Measurements from ENCODE around the gene UPB1. TPM values are rescaled to one million over a fixed set of nuclear protein-coding genes. Genes with fewer than 3 reads are reported as not detected.
A peak's percentile ranks its signal among the peaks of the same experiment; 100 is the strongest.

UPB1 gene
- total and polyA plus RNA-seq, 4 donors: 0.87 to 4.5 (median 3.0) TPM

GRCh38 chr22:24515027-24515338 lies 19.9 kb downstream of the UPB1 start:
- Histone ChIP-seq H3K4me3 (no peak overlapping the region), H3K27ac (ENCODE audit: low read depth in 1 of 2, low read length in 1 of 2) (no peak overlapping the region), H3K9me3 (ENCODE audit: control insufficient read depth in 4 of 4, insufficient read depth in 3 of 4, low read length in 3 of 4) (no peaks in the 10 kb centered on the region), H3K9ac (ENCODE audit: insufficient read depth in 1 of 2, low read length in 2 of 2) (no peak overlapping the region), H3K4me1 (ENCODE audit: control insufficient read depth in 5 of 5, insufficient read depth in 5 of 5, low read length in 5 of 5) (peaks cover 7 to 21% (median 12%) of the 10 kb centered on the region in 5 donors), H3K27me3 (ENCODE audit: control insufficient read depth in 3 of 3, insufficient read depth in 3 of 3, low read length in 2 of 3) (no peaks in the 10 kb centered on the region), H3K36me3 (ENCODE audit: control insufficient read depth in 4 of 4, insufficient read depth in 4 of 4, low read length in 4 of 4) (no peaks in the 10 kb centered on the region)
- DNase-seq (no peak), ATAC-seq (ENCODE audit: insufficient read depth, low FRiP score) (no peak)
- 96 to 97% methylated on average over 8 of the region's 8 CpGs for WGBS, 2 donors
- TF ChIP-seq CTCF (IDR thresholded peaks at IDR 0.05; ENCODE audit: control extremely low read depth, extremely low read depth): no peak

GRCh38 chr22:24516301-24516737 lies 21.2 kb downstream of the UPB1 start:
- no peaks in the 10 kb centered on the region for H3K9me3 ChIP-seq (ENCODE audit: control insufficient read depth in 4 of 4, insufficient read depth in 3 of 4, low read length in 3 of 4)
- no peak overlapping the region for H3K4me3 ChIP-seq
- 30 to 32% methylated on average over 3 of the region's 3 CpGs for WGBS, 2 donors
- no peak for TF ChIP-seq CTCF (IDR thresholded peaks at IDR 0.05; ENCODE audit: control extremely low read depth, extremely low read depth)
- H3K27ac ChIP-seq (ENCODE audit: low read depth in 1 of 2, low read length in 1 of 2): no peak overlapping the region
- no peaks in the 10 kb centered on the region for H3K36me3 ChIP-seq (ENCODE audit: control insufficient read depth in 4 of 4, insufficient read depth in 4 of 4, low read length in 4 of 4)
- ATAC-seq (ENCODE audit: insufficient read depth, low FRiP score) (peak; percentile 16), DNase-seq (peak; percentile 71 to 89 (median 83))
- H3K27me3 ChIP-seq (ENCODE audit: control insufficient read depth in 3 of 3, insufficient read depth in 3 of 3, low read length in 2 of 3): no peaks in the 10 kb centered on the region
- peaks cover 0 to 9% (median 4%) of the 10 kb centered on the region in 5 donors for H3K4me1 ChIP-seq (ENCODE audit: control insufficient read depth in 5 of 5, insufficient read depth in 5 of 5, low read length in 5 of 5)
- H3K9ac ChIP-seq (ENCODE audit: insufficient read depth in 1 of 2, low read length in 2 of 2): no peak overlapping the region

- Histone ChIP-seq H3K36me3 (ENCODE audit: control insufficient read depth in 4 of 4, insufficient read depth in 4 of 4, low read length in 4 of 4) (no peaks in the 10 kb centered on the region), H3K9me3 (ENCODE audit: control insufficient read depth in 4 of 4, insufficient read depth in 3 of 4, low read length in 3 of 4) (no peaks in the 10 kb centered on the region), H3K4me3 (no peak overlapping the region), H3K9ac (ENCODE audit: insufficient read depth in 1 of 2, low read length in 2 of 2) (no peak overlapping the region), H3K27me3 (ENCODE audit: control insufficient read depth in 3 of 3, insufficient read depth in 3 of 3, low read length in 2 of 3) (no peaks in the 10 kb centered on the region), H3K27ac (ENCODE audit: low read depth in 1 of 2, low read length in 1 of 2) (no peak overlapping the region), H3K4me1 (ENCODE audit: control insufficient read depth in 5 of 5, insufficient read depth in 5 of 5, low read length in 5 of 5) (peaks cover 0 to 10% (median 3%) of the 10 kb centered on the region in 5 donors)
- DNase-seq (no peak), ATAC-seq (ENCODE audit: insufficient read depth, low FRiP score) (no peak)
- 91 to 100% methylated on average over 2 of the region's 2 CpGs for WGBS, 2 donors
- TF ChIP-seq CTCF (IDR thresholded peaks at IDR 0.05; ENCODE audit: control extremely low read depth, extremely low read depth): no peak
These were observed 22.3 kb downstream of the UPB1 start for GRCh38 chr22:24517446-24517845.

GRCh38 chr22:24518228-24518627 lies 23.1 kb downstream of the UPB1 start:
- ATAC-seq (ENCODE audit: insufficient read depth, low FRiP score) (no peak), DNase-seq (no peak)
- Histone ChIP-seq H3K27me3 (ENCODE audit: control insufficient read depth in 3 of 3, insufficient read depth in 3 of 3, low read length in 2 of 3) (no peaks in the 10 kb centered on the region), H3K9me3 (ENCODE audit: control insufficient read depth in 4 of 4, insufficient read depth in 3 of 4, low read length in 3 of 4) (no peaks in the 10 kb centered on the region), H3K9ac (ENCODE audit: insufficient read depth in 1 of 2, low read length in 2 of 2) (no peak overlapping the region), H3K4me1 (ENCODE audit: control insufficient read depth in 5 of 5, insufficient read depth in 5 of 5, low read length in 5 of 5) (peaks cover 0 to 10% (median 3%) of the 10 kb centered on the region in 5 donors), H3K27ac (ENCODE audit: low read depth in 1 of 2, low read length in 1 of 2) (no peak overlapping the region), H3K36me3 (ENCODE audit: control insufficient read depth in 4 of 4, insufficient read depth in 4 of 4, low read length in 4 of 4) (no peaks in the 10 kb centered on the region), H3K4me3 (no peak overlapping the region)
- 71 to 91% methylated on average over 3 of the region's 3 CpGs for WGBS, 2 donors
- no peak for TF ChIP-seq CTCF (IDR thresholded peaks at IDR 0.05; ENCODE audit: control extremely low read depth, extremely low read depth)

Measured in lung (tissue), 12 donors.